Measurements from ENCODE around the gene KCNK7.

DNA sequence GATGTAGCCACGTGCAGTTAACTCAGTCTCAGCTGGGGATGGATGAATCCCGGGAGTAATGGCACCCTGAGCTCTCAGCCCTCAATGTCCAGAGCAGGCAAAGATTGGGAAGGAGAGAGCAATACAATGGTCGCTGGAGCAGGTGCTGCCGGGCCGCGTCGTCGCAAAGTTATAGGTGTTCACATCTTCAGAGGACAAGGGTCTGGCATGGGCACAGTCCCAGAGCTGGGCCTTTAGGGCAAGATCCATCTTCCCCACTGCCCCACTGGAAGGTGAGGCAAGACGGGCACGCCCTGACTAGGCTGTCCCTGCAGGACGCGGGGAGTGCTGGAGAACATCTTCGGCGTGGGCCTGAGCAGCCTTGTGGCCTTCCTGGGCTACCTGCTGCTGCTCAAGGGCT is 27.6 kb upstream of the KCNK7 start:
- TF ChIP-seq POLR2A (IDR thresholded peaks at IDR 0.05; ENCODE audit: extremely low read depth, insufficient read length) = no peak
- TF ChIP-seq, protein P1, sequence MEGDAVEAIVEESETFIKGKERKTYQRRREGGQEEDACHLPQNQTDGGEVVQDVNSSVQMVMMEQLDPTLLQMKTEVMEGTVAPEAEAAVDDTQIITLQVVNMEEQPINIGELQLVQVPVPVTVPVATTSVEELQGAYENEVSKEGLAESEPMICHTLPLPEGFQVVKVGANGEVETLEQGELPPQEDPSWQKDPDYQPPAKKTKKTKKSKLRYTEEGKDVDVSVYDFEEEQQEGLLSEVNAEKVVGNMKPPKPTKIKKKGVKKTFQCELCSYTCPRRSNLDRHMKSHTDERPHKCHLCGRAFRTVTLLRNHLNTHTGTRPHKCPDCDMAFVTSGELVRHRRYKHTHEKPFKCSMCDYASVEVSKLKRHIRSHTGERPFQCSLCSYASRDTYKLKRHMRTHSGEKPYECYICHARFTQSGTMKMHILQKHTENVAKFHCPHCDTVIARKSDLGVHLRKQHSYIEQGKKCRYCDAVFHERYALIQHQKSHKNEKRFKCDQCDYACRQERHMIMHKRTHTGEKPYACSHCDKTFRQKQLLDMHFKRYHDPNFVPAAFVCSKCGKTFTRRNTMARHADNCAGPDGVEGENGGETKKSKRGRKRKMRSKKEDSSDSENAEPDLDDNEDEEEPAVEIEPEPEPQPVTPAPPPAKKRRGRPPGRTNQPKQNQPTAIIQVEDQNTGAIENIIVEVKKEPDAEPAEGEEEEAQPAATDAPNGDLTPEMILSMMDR (IDR thresholded peaks at IDR 0.05; ENCODE audit: low read depth, low read length) = no peak
- no peak for TF ChIP-seq MYC (IDR thresholded peaks at IDR 0.05; ENCODE audit: low read depth, low read length)

Data from NB4 (cell line).